Skeletal muscle satellite cell (primary cell): ENCODE results near the gene DNAJB6.

Experiments
- H3K27me3 ChIP-seq: 2 replicates; pipeline ENCODE4 v1.7.0; 2013; ENCODE audit warnings: low read length; ENCODE audit not compliant: control insufficient read depth, insufficient read depth
- H3K36me3 ChIP-seq: 2 replicates; pipeline ENCODE4 v1.7.0; 2013; ENCODE audit warnings: mild to moderate bottlenecking, control low read depth, low read length; ENCODE audit not compliant: insufficient read depth
- H3K4me1 ChIP-seq: 2 replicates; pipeline ENCODE4 v1.7.0; 2013; ENCODE audit warnings: low read length; ENCODE audit not compliant: control insufficient read depth, insufficient read depth
- H3K4me2 ChIP-seq: 2 replicates; pipeline ENCODE4 v1.7.0; 2013; ENCODE audit warnings: mild to moderate bottlenecking, low read length
- H3K4me3 ChIP-seq: 2 replicates; pipeline ENCODE4 v1.7.0; 2013; ENCODE audit warnings: low read length
- H3K9ac ChIP-seq: 2 replicates; pipeline ENCODE4 v1.7.0; 2013; ENCODE audit warnings: mild to moderate bottlenecking, low read depth, low read length, moderate library complexity
- H3K9me3 ChIP-seq: replicated peaks from 2 replicates; pipeline ENCODE4 v1.7.0; 2013; ENCODE audit warnings: mild to moderate bottlenecking, control low read depth, low read length

DNAJB6 gene

DNA sequence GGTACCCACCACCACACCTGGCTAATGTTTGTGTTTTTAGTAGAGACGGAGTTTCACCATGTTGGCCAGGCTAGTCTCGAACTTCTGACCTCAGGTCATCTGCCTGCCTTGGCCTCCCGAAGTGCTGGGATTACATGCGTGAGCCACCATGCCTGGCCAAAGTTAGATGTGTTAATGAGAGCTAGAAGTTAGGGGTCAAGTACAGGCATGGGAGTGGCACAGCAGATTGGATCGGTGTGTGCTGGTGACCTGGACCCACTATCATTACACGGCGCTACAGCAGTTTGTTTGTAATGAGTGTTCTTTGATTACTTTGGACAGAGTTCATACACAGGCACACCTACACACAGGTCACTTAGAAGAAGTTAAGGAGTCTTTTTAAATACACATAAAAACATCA is 36.7 kb downstream of the DNAJB6 start:
- Histone ChIP-seq H3K4me1 (no peaks in the 10 kb centered on the region), H3K4me3 (no peak overlapping the region), H3K36me3 (peaks cover 61% of the 10 kb centered on the region), H3K27me3 (no peaks in the 10 kb centered on the region), H3K4me2 (no peak overlapping the region), H3K9ac (no peak overlapping the region), H3K9me3 (no peaks in the 10 kb centered on the region)

DNA sequence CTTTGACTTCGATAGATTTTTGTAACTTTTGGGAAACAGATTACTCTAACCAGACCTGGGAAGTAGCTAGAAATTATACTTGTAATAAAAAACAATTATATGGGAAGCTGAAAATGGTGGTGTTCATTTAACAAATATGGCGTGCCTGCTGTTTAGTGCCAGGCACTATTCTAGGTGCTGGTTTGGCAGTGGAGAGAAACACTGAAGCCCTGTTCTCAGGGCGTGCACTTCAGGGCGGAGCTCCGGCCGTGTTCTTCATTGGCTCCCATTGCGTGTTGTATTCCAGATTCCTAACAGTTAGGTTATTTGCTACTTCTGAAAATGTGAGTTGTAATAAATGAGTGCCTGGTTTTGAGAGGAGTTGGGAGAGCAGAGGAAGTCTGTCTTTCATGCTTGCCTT is 38.6 kb downstream of the DNAJB6 start:
- peaks cover 52% of the 10 kb centered on the region for H3K36me3 ChIP-seq
- no peaks in the 10 kb centered on the region for H3K9me3 ChIP-seq
- H3K4me2 ChIP-seq = no peak overlapping the region
- H3K9ac ChIP-seq = no peak overlapping the region
- no peaks in the 10 kb centered on the region for H3K4me1 ChIP-seq
- H3K4me3 ChIP-seq = no peak overlapping the region
- H3K27me3 ChIP-seq = no peaks in the 10 kb centered on the region

DNA sequence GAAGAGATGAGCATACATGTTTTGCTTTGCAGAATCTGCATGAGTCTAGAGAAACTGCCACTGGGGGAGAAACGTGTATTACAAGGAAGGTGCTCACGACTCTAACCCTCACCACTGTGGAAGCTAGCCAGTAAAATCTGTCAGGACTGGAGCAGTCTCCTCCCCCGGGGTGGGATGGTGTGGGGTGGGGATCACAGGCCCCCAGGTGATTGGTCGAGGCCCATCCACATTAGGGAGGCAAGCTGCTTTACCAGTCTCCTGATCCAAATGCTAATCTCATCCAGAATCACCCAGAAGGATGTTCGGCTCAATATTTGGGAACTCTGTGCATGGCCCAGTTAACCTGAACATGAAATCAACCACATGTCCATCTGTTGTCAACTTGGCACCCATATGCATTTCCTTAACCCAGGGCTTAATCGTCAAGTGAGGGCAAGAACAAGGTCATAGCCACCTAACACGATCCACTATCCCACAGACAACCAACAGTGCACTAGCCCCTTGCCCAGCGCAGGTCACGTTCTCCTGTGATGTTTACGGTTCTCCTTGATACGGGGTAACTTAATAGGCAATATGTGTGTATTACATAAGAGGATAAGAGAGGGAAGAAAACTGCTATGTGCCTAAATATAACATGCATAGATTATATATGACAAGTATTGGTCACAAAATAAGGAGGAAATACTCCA is 40.8 kb downstream of the DNAJB6 start:
- no peaks in the 10 kb centered on the region for H3K27me3 ChIP-seq
- H3K4me2 ChIP-seq = no peak overlapping the region
- H3K9ac ChIP-seq = no peak overlapping the region
- no peaks in the 10 kb centered on the region for H3K9me3 ChIP-seq
- H3K4me3 ChIP-seq = no peak overlapping the region
- H3K4me1 ChIP-seq = no peaks in the 10 kb centered on the region
- peaks cover 46% of the 10 kb centered on the region for H3K36me3 ChIP-seq

DNA sequence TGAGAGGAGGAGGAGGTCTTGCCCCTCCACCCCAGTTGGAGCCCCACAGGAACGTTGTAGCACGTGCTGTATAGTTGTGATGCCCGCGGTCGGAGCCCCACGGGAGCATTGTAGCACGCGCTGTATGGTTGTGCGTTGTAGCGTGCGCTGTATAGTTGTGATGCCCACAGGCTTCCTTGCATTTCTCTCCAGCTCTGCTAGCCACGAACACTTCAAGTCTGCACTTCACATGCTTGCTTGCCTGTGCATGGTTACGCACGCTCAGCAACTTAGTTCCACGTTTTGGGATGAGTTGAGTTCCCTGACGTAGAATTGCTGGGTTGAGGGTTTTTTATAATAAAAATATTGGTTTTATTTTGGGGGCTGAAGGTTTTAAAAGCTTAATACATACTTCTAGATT is 41.6 kb downstream of the DNAJB6 start:
- Histone ChIP-seq H3K4me1 (no peaks in the 10 kb centered on the region), H3K9me3 (no peaks in the 10 kb centered on the region), H3K27me3 (no peaks in the 10 kb centered on the region), H3K9ac (no peak overlapping the region), H3K36me3 (peaks cover 47% of the 10 kb centered on the region), H3K4me2 (no peak overlapping the region), H3K4me3 (no peak overlapping the region)

DNA sequence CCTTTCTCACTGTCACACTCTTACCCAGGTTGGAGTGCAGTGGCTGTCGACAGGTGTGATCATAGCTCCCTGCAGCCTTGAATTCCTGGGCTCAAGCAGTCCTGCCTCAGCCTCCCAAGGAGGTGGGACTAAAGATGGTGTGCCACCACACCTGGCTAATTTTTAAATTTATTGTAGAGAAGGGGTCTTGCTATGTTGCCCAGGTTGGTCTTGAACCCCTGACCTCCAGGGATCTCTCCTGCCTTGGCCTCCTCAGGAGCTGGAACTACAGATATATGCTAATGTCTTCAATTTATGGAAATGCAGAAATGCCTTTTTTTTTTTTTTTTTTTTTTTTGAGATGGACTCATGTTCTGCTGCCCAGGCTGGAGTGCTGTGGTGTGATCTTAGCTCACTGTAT is 42.7 kb downstream of the DNAJB6 start:
- Histone ChIP-seq H3K4me3 (no peak overlapping the region), H3K4me1 (peaks cover 8% of the 10 kb centered on the region), H3K4me2 (no peak overlapping the region), H3K27me3 (no peaks in the 10 kb centered on the region), H3K36me3 (peaks cover 51% of the 10 kb centered on the region), H3K9ac (no peak overlapping the region), H3K9me3 (no peaks in the 10 kb centered on the region)

DNA sequence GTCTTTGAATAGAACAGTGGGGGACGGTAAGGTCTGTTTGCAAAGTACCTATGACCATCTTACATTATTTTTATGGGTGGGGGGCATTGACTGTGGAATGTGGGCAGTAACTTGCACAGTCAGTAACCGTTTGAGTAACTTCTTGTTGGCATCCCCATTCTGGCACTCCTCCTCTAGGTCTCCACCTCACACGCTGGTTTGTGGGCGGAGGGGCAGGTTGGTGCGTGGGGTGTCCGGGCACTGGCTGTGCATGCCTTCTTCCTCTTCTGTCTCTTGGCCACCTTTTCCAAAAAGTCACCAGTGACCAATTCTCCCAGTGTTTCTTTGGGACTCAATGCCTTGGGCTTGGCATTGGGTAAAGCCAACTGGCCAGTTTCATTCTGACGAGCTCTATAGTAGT is 43.6 kb downstream of the DNAJB6 start:
- Histone ChIP-seq H3K9ac (no peak overlapping the region), H3K4me1 (peaks cover 10% of the 10 kb centered on the region), H3K9me3 (no peaks in the 10 kb centered on the region), H3K4me2 (no peak overlapping the region), H3K36me3 (peaks cover 60% of the 10 kb centered on the region), H3K4me3 (no peak overlapping the region), H3K27me3 (no peaks in the 10 kb centered on the region)

DNA sequence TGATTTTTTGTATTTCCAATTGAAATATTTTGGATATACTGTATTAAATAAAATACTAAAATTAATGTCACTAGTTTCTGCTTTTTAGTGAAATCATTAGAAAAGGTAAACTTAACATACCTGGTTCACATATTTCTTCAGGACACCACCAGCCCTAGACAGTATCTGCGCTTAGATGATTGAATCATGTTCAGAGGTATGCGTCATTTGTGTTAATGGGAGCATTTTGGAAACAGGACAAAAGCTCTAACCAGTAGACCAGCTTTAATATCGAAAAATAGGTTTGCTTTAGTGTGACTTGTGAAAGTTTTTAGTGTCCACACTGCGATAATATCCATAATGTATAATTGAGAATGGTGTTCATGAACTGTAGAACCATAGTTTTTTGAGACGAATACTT is 47.1 kb downstream of the DNAJB6 start:
- H3K4me2 ChIP-seq = no peak overlapping the region
- H3K27me3 ChIP-seq = no peaks in the 10 kb centered on the region
- H3K9me3 ChIP-seq = no peaks in the 10 kb centered on the region
- no peak overlapping the region for H3K4me3 ChIP-seq
- peaks cover 61% of the 10 kb centered on the region for H3K36me3 ChIP-seq
- H3K4me1 ChIP-seq = peaks cover 21% of the 10 kb centered on the region
- no peak overlapping the region for H3K9ac ChIP-seq

GRCh38 chr7:157384301-157384700 is 47.5 kb downstream of the DNAJB6 start:
- H3K27me3 ChIP-seq = no peaks in the 10 kb centered on the region
- H3K36me3 ChIP-seq = peaks cover 63% of the 10 kb centered on the region
- peaks cover 22% of the 10 kb centered on the region for H3K4me1 ChIP-seq
- H3K9me3 ChIP-seq = no peaks in the 10 kb centered on the region
- H3K4me2 ChIP-seq = no peak overlapping the region
- no peak overlapping the region for H3K9ac ChIP-seq
- no peak overlapping the region for H3K4me3 ChIP-seq

- H3K36me3 ChIP-seq = peaks cover 71% of the 10 kb centered on the region
- no peaks in the 10 kb centered on the region for H3K27me3 ChIP-seq
- H3K4me2 ChIP-seq = no peak overlapping the region
- H3K4me1 ChIP-seq = peaks cover 41% of the 10 kb centered on the region
- no peaks in the 10 kb centered on the region for H3K9me3 ChIP-seq
- H3K4me3 ChIP-seq = no peak overlapping the region
- H3K9ac ChIP-seq = peak overlapping the region; percentile 29
Observed at GRCh38 chr7:157386979-157387800, 50.4 kb downstream of the DNAJB6 start.

DNA sequence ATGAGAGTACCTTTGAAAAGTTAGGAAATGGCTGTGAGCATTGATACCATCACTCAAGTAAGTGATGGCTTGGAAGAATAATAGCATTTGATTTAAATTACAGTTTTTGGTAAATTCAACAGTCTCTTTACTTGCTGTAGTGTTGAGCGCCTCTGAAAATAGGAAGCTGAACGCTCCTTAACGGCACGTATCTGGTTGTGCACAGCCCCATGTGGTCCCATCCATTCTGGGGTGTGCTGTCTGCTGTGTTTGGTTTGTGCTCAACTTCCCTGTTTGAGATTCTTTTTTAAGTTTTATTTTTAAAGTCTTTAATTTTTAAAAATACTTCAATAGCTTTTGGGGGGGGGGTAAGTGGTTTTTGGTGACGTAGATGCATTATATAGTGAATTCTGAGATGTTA is 51.5 kb downstream of the DNAJB6 start:
- Histone ChIP-seq H3K9ac (no peak overlapping the region), H3K4me2 (no peak overlapping the region), H3K27me3 (no peaks in the 10 kb centered on the region), H3K9me3 (no peaks in the 10 kb centered on the region), H3K4me3 (no peak overlapping the region), H3K36me3 (peaks cover 66% of the 10 kb centered on the region), H3K4me1 (peaks cover 42% of the 10 kb centered on the region)

DNA sequence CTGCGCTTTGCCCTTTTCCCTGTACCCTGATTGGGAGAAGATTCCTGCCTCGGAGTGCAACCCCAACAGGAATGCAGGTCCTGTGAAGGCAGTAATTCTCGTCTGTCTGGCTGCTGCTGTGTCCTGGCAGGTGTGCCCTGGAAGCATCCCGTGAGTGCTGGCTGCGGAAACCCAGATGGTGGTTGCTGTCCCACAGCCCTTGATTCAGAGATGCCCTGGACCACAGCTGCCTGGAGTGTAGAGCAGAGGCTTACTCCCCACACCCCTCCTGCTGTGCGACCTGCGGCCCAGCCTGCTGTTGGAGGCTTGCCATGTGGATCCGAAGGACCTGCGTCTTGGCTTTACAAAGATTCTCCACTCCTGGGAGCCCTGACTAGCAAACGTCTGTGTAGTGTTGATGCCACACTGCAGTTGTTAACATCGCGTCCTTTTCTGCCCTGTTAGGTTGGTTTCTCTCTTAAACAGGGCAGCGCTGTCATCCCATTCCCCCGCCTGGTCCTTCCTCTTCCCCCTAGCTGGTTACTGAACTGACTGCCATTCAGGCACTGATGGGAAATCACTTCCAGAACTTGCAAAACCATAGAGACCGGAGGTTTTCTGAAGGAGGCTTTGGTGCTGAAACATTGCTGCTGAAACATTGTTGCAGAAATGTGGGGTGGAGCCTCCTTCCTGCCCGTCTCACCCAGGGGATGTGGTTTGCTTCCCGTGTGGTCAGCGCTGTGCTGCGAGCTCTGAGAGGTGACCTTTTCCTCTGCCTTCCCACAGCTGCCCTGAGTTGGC is 53.3 kb downstream of the DNAJB6 start:
- H3K4me1 ChIP-seq = peaks cover 49% of the 10 kb centered on the region
- no peaks in the 10 kb centered on the region for H3K27me3 ChIP-seq
- H3K9ac ChIP-seq = peak overlapping the region; percentile 28
- H3K36me3 ChIP-seq = peaks cover 50% of the 10 kb centered on the region
- H3K4me3 ChIP-seq = no peak overlapping the region
- H3K9me3 ChIP-seq = no peaks in the 10 kb centered on the region
- H3K4me2 ChIP-seq = peak overlapping the region; percentile 50
